ENCODE measurements around the gene KCNH2.

KCNH2 gene

GRCh38 chr7:150982351-150982750 is 4.2 kb upstream of the KCNH2 start:
- H3K4me1 ChIP-seq (ENCODE audit: insufficient read depth, low read length), result peaks cover 17% of the 10 kb centered on the region
- no peak overlapping the region for H3K27ac ChIP-seq (ENCODE audit: low read depth, low read length)
- H3K4me3 ChIP-seq (ENCODE audit: low read length), result no peak overlapping the region
- WGBS, result 70% methylated on average over 3 of the region's 3 CpGs
- H3K9me3 ChIP-seq (ENCODE audit: insufficient read depth, low read depth, low read length), result no peaks in the 10 kb centered on the region
- peaks cover 34% of the 10 kb centered on the region for H3K27me3 ChIP-seq (ENCODE audit: insufficient read depth, low read length)
- no peak overlapping the region for H3K9ac ChIP-seq (ENCODE audit: low read depth, low read length)
- H3K36me3 ChIP-seq (ENCODE audit: insufficient read depth, low read length), result no peaks in the 10 kb centered on the region

- 77% methylated on average over 5 of the region's 6 CpGs for WGBS
- Histone ChIP-seq H3K36me3 (ENCODE audit: insufficient read depth, low read length) (no peaks in the 10 kb centered on the region), H3K4me1 (ENCODE audit: insufficient read depth, low read length) (peaks cover 23% of the 10 kb centered on the region), H3K9me3 (ENCODE audit: insufficient read depth, low read depth, low read length) (no peaks in the 10 kb centered on the region), H3K9ac (ENCODE audit: low read depth, low read length) (no peak overlapping the region), H3K27ac (ENCODE audit: low read depth, low read length) (no peak overlapping the region), H3K4me3 (ENCODE audit: low read length) (no peak overlapping the region), H3K27me3 (ENCODE audit: insufficient read depth, low read length) (peaks cover 41% of the 10 kb centered on the region)
These were observed 3.5 kb upstream of the KCNH2 start for GRCh38 chr7:150981644-150982043.

- no peaks in the 10 kb centered on the region for H3K9me3 ChIP-seq (ENCODE audit: insufficient read depth, low read depth, low read length)
- H3K27ac ChIP-seq (ENCODE audit: low read depth, low read length), result no peak overlapping the region
- peaks cover 30% of the 10 kb centered on the region for H3K4me1 ChIP-seq (ENCODE audit: insufficient read depth, low read length)
- 40% methylated on average over 2 of the region's 2 CpGs for WGBS
- peaks cover 50% of the 10 kb centered on the region for H3K27me3 ChIP-seq (ENCODE audit: insufficient read depth, low read length)
- no peaks in the 10 kb centered on the region for H3K36me3 ChIP-seq (ENCODE audit: insufficient read depth, low read length)
- H3K4me3 ChIP-seq (ENCODE audit: low read length), result no peak overlapping the region
- no peak overlapping the region for H3K9ac ChIP-seq (ENCODE audit: low read depth, low read length)
These were observed 2.5 kb upstream of the KCNH2 start for GRCh38 chr7:150980663-150981062.

GRCh38 chr7:150979713-150980390 is 1.7 kb upstream of the KCNH2 start:
- Histone ChIP-seq H3K27me3 (ENCODE audit: insufficient read depth, low read length) (peaks cover 59% of the 10 kb centered on the region), H3K4me1 (ENCODE audit: insufficient read depth, low read length) (peaks cover 36% of the 10 kb centered on the region), H3K27ac (ENCODE audit: low read depth, low read length) (no peak overlapping the region), H3K36me3 (ENCODE audit: insufficient read depth, low read length) (no peaks in the 10 kb centered on the region), H3K9me3 (ENCODE audit: insufficient read depth, low read depth, low read length) (no peaks in the 10 kb centered on the region), H3K4me3 (ENCODE audit: low read length) (peak overlapping the region; percentile 64), H3K9ac (ENCODE audit: low read depth, low read length) (no peak overlapping the region)
- 57% methylated on average over 7 of the region's 7 CpGs for WGBS

GRCh38 chr7:150977382-150978125 is 567 bp downstream of the KCNH2 start:
- Histone ChIP-seq H3K27me3 (ENCODE audit: insufficient read depth, low read length) (peaks cover 69% of the 10 kb centered on the region), H3K4me3 (ENCODE audit: low read length) (peak overlapping the region; percentile 47), H3K9me3 (ENCODE audit: insufficient read depth, low read depth, low read length) (no peaks in the 10 kb centered on the region), H3K36me3 (ENCODE audit: insufficient read depth, low read length) (no peaks in the 10 kb centered on the region), H3K9ac (ENCODE audit: low read depth, low read length) (no peak overlapping the region), H3K27ac (ENCODE audit: low read depth, low read length) (no peak overlapping the region), H3K4me1 (ENCODE audit: insufficient read depth, low read length) (peaks cover 36% of the 10 kb centered on the region)
- WGBS, result 5% methylated on average over 59 of the region's 62 CpGs

- Histone ChIP-seq H3K4me1 (ENCODE audit: insufficient read depth, low read length) (peaks cover 36% of the 10 kb centered on the region), H3K27ac (ENCODE audit: low read depth, low read length) (no peak overlapping the region), H3K27me3 (ENCODE audit: insufficient read depth, low read length) (peaks cover 61% of the 10 kb centered on the region), H3K4me3 (ENCODE audit: low read length) (peak overlapping the region; percentile 47), H3K9me3 (ENCODE audit: insufficient read depth, low read depth, low read length) (no peaks in the 10 kb centered on the region), H3K36me3 (ENCODE audit: insufficient read depth, low read length) (no peaks in the 10 kb centered on the region), H3K9ac (ENCODE audit: low read depth, low read length) (no peak overlapping the region)
- WGBS, result 18% methylated on average over 13 of the region's 13 CpGs
These were observed 1.4 kb downstream of the KCNH2 start for GRCh38 chr7:150976529-150977381.

- peak overlapping the region; percentile 85; the same call in 1 of the 2 replicates for H3K4me3 ChIP-seq (ENCODE audit: low read length)
- no peaks in the 10 kb centered on the region for H3K36me3 ChIP-seq (ENCODE audit: insufficient read depth, low read length)
- WGBS, result 73% methylated on average over 9 of the region's 9 CpGs
- peaks cover 52% of the 10 kb centered on the region for H3K27me3 ChIP-seq (ENCODE audit: insufficient read depth, low read length)
- H3K27ac ChIP-seq (ENCODE audit: low read depth, low read length), result no peak overlapping the region
- H3K4me1 ChIP-seq (ENCODE audit: insufficient read depth, low read length), result peaks cover 33% of the 10 kb centered on the region
- H3K9me3 ChIP-seq (ENCODE audit: insufficient read depth, low read depth, low read length), result no peaks in the 10 kb centered on the region
- no peak overlapping the region for H3K9ac ChIP-seq (ENCODE audit: low read depth, low read length)
These were observed 2.4 kb downstream of the KCNH2 start for GRCh38 chr7:150975536-150976319.

GRCh38 chr7:150974468-150975391 is 3.4 kb downstream of the KCNH2 start:
- Histone ChIP-seq H3K36me3 (ENCODE audit: insufficient read depth, low read length) (no peaks in the 10 kb centered on the region), H3K9ac (ENCODE audit: low read depth, low read length) (0 out of 2 replicates have a peak overlapping the region, but pooled peaks have one; percentile 60), H3K4me3 (ENCODE audit: low read length) (peak overlapping the region; percentile 85), H3K9me3 (ENCODE audit: insufficient read depth, low read depth, low read length) (no peaks in the 10 kb centered on the region), H3K27me3 (ENCODE audit: insufficient read depth, low read length) (peaks cover 44% of the 10 kb centered on the region), H3K4me1 (ENCODE audit: insufficient read depth, low read length) (peaks cover 29% of the 10 kb centered on the region), H3K27ac (ENCODE audit: low read depth, low read length) (no peak overlapping the region)
- 2% methylated on average over 87 of the region's 89 CpGs for WGBS

- H3K27ac ChIP-seq (ENCODE audit: low read depth, low read length), result no peak overlapping the region
These were observed 4.3 kb downstream of the KCNH2 start for GRCh38 chr7:150973571-150974451.

More at GRCh38 chr7:150973571-150974451, 4.3 kb downstream of the KCNH2 start:
- H3K27me3 ChIP-seq (ENCODE audit: insufficient read depth, low read length), result peaks cover 39% of the 10 kb centered on the region
- peak overlapping the region; percentile 42 for H3K4me3 ChIP-seq (ENCODE audit: low read length)
- H3K36me3 ChIP-seq (ENCODE audit: insufficient read depth, low read length), result no peaks in the 10 kb centered on the region
- H3K4me1 ChIP-seq (ENCODE audit: insufficient read depth, low read length), result peaks cover 32% of the 10 kb centered on the region
- 71% methylated on average over 27 of the region's 27 CpGs for WGBS
- no peak overlapping the region for H3K9ac ChIP-seq (ENCODE audit: low read depth, low read length)
- H3K9me3 ChIP-seq (ENCODE audit: insufficient read depth, low read depth, low read length), result no peaks in the 10 kb centered on the region

Measured in HUES64 (cell line).